Mucosa of rectum (tissue), 2 donors: ENCODE data around the gene NME8.

ENCODE experiments used
- H3K27ac ChIP-seq, 2 donors: one replicate each; pipeline ENCODE4 v1.7.0; 2013; ENCODE audit warnings: inconsistent platforms in 2 of 2, low read depth in 2 of 2, low read length in 2 of 2
- H3K27me3 ChIP-seq, 2 donors: one replicate each; pipeline ENCODE4 v1.7.0; 2013; ENCODE audit warnings: low read length in 2 of 2; ENCODE audit not compliant: control insufficient read depth in 2 of 2, insufficient read depth in 2 of 2
- H3K36me3 ChIP-seq, 2 donors: one replicate each; pipeline ENCODE4 v1.7.0; 2013; ENCODE audit warnings: low read length in 2 of 2; ENCODE audit not compliant: control insufficient read depth in 2 of 2, insufficient read depth in 2 of 2
- H3K4me1 ChIP-seq, 2 donors: one replicate each; pipeline ENCODE4 v1.7.0; 2013; ENCODE audit warnings: low read length in 2 of 2, mild to moderate bottlenecking in 1 of 2; ENCODE audit not compliant: control insufficient read depth in 2 of 2, insufficient read depth in 2 of 2
- H3K4me3 ChIP-seq, 2 donors: one replicate each; pipeline ENCODE4 v1.7.0; 2013; ENCODE audit warnings: low read length in 2 of 2
- H3K9ac ChIP-seq, 2 donors: one replicate each; pipeline ENCODE4 v1.7.0; 2013; ENCODE audit warnings: low read length in 2 of 2, low read depth in 1 of 2, mild to moderate bottlenecking in 1 of 2
- H3K9me3 ChIP-seq, 2 donors: one replicate each; pipeline ENCODE4 v1.7.0; 2013; ENCODE audit warnings: low read length in 2 of 2; ENCODE audit not compliant: control insufficient read depth in 2 of 2
- donor health status: healthy.
- donor health status: Normal muscosa, but diverticular disease.

The NME8 gene

DNA sequence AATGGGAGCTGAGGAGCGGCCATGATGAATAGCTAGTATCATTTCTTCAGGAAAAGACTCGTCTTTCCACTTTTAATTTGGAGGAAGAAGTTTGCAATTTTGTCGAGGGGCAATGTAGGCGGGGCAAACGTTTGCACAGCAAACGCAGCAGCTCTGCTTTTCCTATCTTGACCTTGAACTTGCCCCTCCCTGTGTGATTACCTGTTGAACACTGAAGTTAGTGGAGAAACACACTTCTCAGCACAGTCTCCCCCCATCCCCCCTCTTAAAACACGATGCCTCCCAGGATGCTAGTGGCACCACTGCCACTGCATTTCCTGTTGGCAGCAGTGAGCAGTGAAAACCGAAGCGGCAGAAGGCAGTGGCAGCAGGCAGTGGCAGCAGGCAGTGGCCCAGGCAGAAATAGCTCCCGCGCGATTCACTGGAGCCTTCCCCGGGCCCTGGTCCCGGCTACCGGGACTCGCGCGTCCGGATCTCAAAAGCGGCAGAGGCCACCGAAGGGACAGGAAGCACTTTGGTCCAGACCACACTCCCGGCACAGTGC, 72.0 kb downstream of the NME8 start, which contains the start of gene EPDR1:
EPDR1 (plus strand) TSS at position 336 of the 544 bp plus-strand sequence. CDS start 300 bp downstream, outside the sequence.
- Histone ChIP-seq H3K27ac (peak within 1 kb of the TSS; percentile 61 to 64), H3K9ac (peak within 1 kb of the TSS; percentile 48 to 70), H3K4me3 (peak within 1 kb of the TSS; percentile 68 to 73), H3K4me1 (peaks cover 4 to 13% of the 10 kb centered on the region in 2 donors), H3K27me3 (peaks cover 3 to 9% of the 10 kb centered on the region in 2 donors), H3K9me3 (no peaks in the 10 kb centered on the region), H3K36me3 (no peaks in the 10 kb centered on the region)

DNA sequence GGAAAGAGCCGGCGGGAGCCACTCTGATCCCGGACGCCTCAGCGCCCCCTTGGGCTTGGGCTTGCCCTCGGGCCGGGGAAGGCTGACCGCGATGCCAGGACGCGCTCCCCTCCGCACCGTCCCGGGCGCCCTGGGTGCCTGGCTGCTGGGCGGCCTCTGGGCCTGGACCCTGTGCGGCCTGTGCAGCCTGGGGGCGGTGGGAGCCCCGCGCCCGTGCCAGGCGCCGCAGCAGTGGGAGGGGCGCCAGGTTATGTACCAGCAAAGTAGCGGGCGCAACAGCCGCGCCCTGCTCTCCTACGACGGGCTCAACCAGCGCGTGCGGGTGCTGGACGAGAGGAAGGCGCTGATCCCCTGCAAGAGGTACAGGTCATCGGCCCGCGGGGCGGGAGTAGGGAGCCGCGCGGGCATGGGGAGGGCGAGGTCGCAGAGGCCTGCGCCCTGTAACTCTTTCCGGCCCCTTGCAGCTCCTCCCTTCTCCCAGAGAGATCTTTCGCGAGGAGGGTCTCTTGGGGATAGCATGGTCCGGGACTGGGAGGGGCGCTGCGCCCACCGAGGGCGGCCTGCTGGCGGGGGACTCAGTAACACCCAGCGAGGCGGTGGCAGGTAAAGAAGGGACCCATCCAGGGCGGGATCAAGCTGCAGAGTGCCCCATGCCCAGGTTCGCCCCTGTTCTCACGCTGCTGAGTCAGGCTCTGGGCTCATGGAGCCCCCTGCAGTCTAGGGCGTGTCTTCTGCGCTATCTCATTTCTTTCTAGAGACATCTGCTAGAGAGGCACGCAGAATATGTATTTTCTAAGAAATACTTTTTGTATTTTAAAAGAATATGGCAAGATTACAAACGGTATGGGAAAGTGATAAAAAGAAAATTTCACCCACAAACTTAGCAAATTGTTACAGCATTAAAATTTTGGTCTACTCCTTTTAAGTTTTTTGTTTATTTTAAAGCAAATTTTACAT, 72.7 kb downstream of the NME8 start:
- H3K9me3 ChIP-seq = no peaks in the 10 kb centered on the region
- H3K4me3 ChIP-seq = peak overlapping the region; percentile 68 to 73
- peak overlapping the region; percentile 61 to 64 for H3K27ac ChIP-seq
- no peaks in the 10 kb centered on the region for H3K36me3 ChIP-seq
- H3K4me1 ChIP-seq = peaks cover 4 to 13% of the 10 kb centered on the region in 2 donors
- H3K9ac ChIP-seq = peak overlapping the region; percentile 48 to 70
- H3K27me3 ChIP-seq = peaks cover under 1 to 6% of the 10 kb centered on the region in 2 donors

DNA sequence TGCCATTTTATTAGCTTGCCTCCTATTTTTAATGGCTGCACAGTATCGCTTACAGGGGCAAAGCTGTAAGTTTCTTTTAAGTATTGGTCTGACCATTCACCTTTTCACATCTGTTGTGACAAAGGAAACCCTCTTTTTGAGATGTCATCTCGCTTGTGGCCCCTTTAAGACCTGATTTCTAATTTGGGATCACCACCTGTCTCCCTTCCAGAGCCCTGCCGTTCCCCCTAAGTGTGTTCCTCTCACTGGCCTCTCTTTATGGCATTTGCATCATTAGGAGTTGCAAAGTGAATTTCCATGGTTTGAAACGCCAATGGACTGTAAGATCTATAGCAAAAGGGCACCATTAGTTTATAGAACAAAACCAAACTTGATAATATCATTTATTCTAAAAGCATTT, 73.5 kb downstream of the NME8 start:
- H3K27me3 ChIP-seq = peaks cover 0 to 4% of the 10 kb centered on the region in 2 donors
- no peaks in the 10 kb centered on the region for H3K9me3 ChIP-seq
- no peak overlapping the region for H3K27ac ChIP-seq
- peaks cover 4 to 11% of the 10 kb centered on the region in 2 donors for H3K4me1 ChIP-seq
- no peaks in the 10 kb centered on the region for H3K36me3 ChIP-seq
- H3K9ac ChIP-seq = no peak overlapping the region
- no peak overlapping the region for H3K4me3 ChIP-seq

DNA sequence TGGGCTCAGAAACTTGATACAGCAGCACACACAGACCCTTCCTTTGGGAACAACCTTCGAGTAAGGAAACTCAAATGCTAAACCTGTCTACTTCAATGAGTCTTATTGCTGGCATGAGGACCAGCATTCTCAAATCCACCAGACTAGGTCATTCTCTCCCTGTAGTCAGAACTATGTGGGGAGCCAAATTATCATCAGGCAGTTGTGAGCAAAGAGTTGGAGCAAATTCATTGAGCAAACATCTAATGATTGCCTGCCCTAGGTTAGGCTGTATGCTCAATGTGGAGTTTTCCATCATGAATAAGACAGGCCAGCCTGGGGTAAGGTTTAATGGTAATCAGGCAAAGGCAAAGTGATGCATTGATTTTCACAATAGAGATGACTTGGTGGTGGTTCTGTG, 75.6 kb downstream of the NME8 start:
- H3K27me3 ChIP-seq = no peaks in the 10 kb centered on the region

DNA sequence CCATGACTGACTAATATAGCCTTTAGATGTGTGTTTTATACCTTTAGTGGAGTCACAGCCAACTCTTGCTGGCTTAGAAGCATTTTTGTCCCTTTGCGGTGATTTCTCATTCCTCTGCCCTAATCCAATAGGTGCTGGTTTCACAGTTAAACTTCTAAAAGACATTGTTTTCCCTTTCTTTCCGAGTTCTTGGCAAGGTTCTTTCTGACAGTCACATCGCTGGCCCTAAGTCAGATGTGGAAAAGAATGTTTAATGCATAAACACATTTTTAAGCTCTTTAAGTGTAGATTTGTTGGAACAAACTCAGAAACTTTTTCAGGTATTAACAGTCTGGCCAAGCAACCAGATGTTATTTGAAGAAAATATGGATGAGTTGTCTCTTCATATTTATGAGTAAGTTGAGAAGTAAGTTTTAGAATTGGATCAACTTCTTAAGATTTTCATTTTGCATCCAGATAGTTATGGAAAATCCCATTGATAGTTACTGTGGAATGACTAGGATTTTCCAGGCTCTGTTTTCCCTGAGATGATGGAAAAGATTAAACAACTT, 76.2 kb downstream of the NME8 start:
- H3K36me3 ChIP-seq = no peaks in the 10 kb centered on the region
- no peak overlapping the region for H3K4me3 ChIP-seq
- no peaks in the 10 kb centered on the region for H3K9me3 ChIP-seq
- H3K9ac ChIP-seq = no peak overlapping the region
- H3K27me3 ChIP-seq = no peaks in the 10 kb centered on the region
- peaks cover 4 to 11% of the 10 kb centered on the region in 2 donors for H3K4me1 ChIP-seq
- no peak overlapping the region for H3K27ac ChIP-seq

More for the DNA sequence above, 75.6 kb downstream of the NME8 start:
- Histone ChIP-seq H3K4me1 (peaks cover 4 to 11% of the 10 kb centered on the region in 2 donors), H3K9me3 (no peaks in the 10 kb centered on the region), H3K4me3 (no peak overlapping the region), H3K36me3 (no peaks in the 10 kb centered on the region), H3K9ac (no peak overlapping the region), H3K27ac (no peak overlapping the region)

DNA sequence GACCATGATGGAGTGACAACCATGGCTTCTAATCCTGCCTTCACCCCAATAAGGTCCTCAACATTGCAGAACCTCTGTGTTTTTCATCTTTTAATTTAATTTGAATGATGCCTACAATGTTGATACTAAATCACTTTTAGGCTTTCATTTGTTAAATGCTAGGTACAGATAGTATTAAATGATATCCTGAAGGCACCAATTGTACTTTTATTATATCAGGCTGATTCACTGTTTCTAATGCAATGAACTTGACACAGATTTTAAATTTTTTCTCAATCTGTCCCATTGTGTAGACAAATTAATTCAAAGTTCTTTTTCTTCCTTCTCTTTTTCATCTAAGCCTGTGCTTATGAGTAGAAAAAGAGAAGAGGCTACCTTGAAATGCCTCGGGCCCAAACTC, 77.2 kb downstream of the NME8 start:
- no peaks in the 10 kb centered on the region for H3K27me3 ChIP-seq
- H3K9me3 ChIP-seq = no peaks in the 10 kb centered on the region
- H3K27ac ChIP-seq = no peak overlapping the region
- peaks cover 4 to 6% of the 10 kb centered on the region in 2 donors for H3K4me1 ChIP-seq
- H3K9ac ChIP-seq = no peak overlapping the region
- H3K4me3 ChIP-seq = no peak overlapping the region
- no peaks in the 10 kb centered on the region for H3K36me3 ChIP-seq

DNA sequence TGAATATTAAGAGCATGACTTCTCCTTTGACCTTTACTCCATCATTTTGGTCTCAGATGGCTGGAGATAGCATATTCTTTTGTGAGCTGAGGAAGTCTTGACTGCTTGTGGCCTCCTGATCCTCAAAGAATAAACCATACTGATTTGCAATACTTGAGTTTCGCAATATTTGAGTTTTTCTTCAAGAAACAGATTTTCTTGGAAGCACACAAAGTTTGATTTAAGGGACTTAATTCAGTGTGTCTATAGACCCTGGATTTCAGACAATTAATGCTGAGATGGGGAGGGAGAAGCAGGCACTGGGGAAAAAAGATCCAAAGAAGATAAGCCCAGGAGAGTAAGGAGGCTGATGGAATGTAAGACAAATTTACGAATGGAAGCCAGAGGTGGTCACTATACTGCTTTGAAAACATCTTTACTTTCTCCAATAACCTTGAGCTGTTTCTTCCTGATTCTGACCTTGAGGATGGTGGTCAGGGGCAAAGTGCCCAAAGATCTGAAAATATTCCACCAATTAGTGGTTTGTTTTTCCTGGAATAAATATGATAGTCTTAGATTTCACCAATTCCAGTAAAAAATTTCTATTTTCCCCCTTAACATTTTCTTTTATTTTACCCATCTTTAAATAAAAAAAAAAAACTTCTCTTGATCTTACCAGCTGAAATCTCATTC, 79.5 kb downstream of the NME8 start:
- no peaks in the 10 kb centered on the region for H3K9me3 ChIP-seq
- no peak overlapping the region for H3K4me3 ChIP-seq
- H3K36me3 ChIP-seq = no peaks in the 10 kb centered on the region
- H3K4me1 ChIP-seq = no peaks in the 10 kb centered on the region
- no peaks in the 10 kb centered on the region for H3K27me3 ChIP-seq
- no peak overlapping the region for H3K9ac ChIP-seq
- no peak overlapping the region for H3K27ac ChIP-seq

DNA sequence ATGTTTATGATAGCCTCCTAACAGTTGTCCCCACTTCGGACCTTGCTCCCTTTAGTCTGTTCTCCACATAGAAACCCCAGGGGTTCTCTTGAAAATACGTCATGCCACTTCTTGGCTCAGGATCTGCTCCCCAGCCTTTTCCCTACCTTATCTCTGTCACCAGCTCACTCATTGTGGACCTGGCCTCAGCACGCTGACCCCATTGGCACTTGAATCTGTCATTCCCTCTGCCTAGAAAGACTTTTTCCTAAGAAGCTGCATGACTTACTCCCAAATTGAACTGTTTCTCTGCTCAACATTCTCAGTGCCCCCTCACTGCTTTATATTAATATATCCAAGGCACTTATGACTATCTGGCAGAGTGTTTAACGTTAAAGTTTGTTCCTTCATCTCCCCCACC, 80.5 kb downstream of the NME8 start:
- Histone ChIP-seq H3K27me3 (no peaks in the 10 kb centered on the region), H3K36me3 (no peaks in the 10 kb centered on the region), H3K9me3 (no peaks in the 10 kb centered on the region), H3K27ac (no peak overlapping the region), H3K9ac (no peak overlapping the region), H3K4me3 (no peak overlapping the region), H3K4me1 (no peaks in the 10 kb centered on the region)

DNA sequence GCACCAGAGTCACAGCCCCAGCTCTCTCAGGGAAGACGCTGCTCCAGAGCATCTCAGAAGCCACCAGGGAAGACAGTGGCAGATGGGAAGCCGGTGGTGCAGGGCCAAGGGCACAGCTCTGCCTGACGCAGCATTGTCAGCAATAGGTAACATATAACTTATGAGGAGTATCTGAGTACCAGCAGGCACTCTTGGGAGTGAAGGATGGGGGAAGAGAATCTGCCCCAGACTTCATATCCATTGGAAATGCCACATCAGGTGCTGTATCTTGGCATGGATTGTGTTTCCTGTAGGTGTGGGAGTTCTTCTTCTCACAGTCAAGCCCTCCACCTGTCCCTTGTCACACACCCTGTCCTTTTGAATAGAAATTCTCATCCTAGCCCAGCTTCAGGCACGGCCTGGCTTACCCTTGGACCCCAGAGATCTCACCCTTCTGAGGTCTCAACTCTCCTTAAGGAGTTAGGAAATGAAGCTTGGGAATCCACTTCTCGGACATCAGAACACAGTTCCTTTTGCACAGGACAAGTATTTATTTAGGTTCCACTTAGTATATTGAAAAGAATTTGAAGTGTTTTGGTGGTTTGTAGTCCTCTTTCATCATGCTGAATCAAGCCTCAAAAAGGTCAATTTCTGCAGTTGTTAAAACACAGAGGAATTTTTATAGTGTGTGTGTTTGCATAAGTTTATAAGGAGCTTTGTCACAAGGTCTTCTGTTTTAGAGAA, 82.0 kb downstream of the NME8 start:
- Histone ChIP-seq H3K4me3 (no peak overlapping the region), H3K9ac (no peak overlapping the region), H3K9me3 (no peaks in the 10 kb centered on the region), H3K36me3 (no peaks in the 10 kb centered on the region), H3K4me1 (no peaks in the 10 kb centered on the region), H3K27ac (no peak overlapping the region), H3K27me3 (no peaks in the 10 kb centered on the region)
